Suprapubic skin (tissue), 4 donors: ENCODE results near the gene MT4. TPM values are rescaled to one million over a fixed set of nuclear protein-coding genes. Genes with fewer than 3 reads are reported as not detected.
"Not testable (repeated sequence)": the region's sequence is repeated elsewhere in the genome, so short reads cannot be mapped to it uniquely, and the experiment has no call there.

Experiments used
- DNase-seq, 2 donors: peaks; one replicate each; pipeline ENCODE4 v3.0.0-alpha.2; 2019; ENCODE audit warnings: low spot score in 2 of 2
- H3K27ac ChIP-seq: fragments of 200-600 bp; sonication (generic); one replicate; pipeline ENCODE4 v1.5.1; 2019
- H3K27me3 ChIP-seq: fragments of 200-600 bp; sonication (generic); one replicate; pipeline ENCODE4 v1.5.1; 2019
- H3K36me3 ChIP-seq: fragments of 200-600 bp; sonication (generic); one replicate; pipeline ENCODE4 v1.5.1; 2019
- H3K4me1 ChIP-seq: fragments of 200-600 bp; sonication (generic); one replicate; pipeline ENCODE4 v1.5.1; 2019
- H3K4me3 ChIP-seq: fragments of 200-600 bp; sonication (generic); one replicate; pipeline ENCODE4 v1.5.1; 2019; ENCODE audit warnings: mild to moderate bottlenecking
- H3K9me3 ChIP-seq: fragments of 200-600 bp; sonication (generic); one replicate; pipeline ENCODE4 v1.5.1; 2019
- CTCF ChIP-seq, 2 donors: fragments of 200-600 bp in 1 of 2; fragments of 450-650 bp in 1 of 2; sonication (generic) in 1 of 2; IDR thresholded peaks; one replicate each; pipeline ENCODE4 v1.5.1; 2016 to 2019; ENCODE audit warnings: antibody characterized with exemption in 2 of 2, mild to moderate bottlenecking in 1 of 2, moderate library complexity in 1 of 2
- EP300 ChIP-seq: sonication (generic); formaldehyde crosslinking; IDR thresholded peaks from one replicate; pipeline ENCODE4 v1.6.1; 2017; ENCODE audit warnings: antibody characterized with exemption
- POLR2A ChIP-seq, 2 donors: fragments of 450-650 bp; IDR thresholded peaks; one replicate each; pipeline ENCODE4 v1.6.1; 2017; ENCODE audit warnings: antibody characterized with exemption in 2 of 2, mild to moderate bottlenecking in 2 of 2, moderate library complexity in 2 of 2
- POLR2AphosphoS5 ChIP-seq, 3 donors: sonication (generic); formaldehyde crosslinking; IDR thresholded peaks; one replicate each; pipeline ENCODE4 v1.6.1; 2017; ENCODE audit warnings: antibody characterized with exemption in 3 of 3
- WGBS: methylation state at CpG from one replicate; pipeline ENCODE4 v1.1.5; 2018; 5-methylcytosine and 5-hydroxymethylcytosine counted together
- total RNA-seq, 4 donors: library from RNA; depleted of rRNA; stranded (reverse); fragments of >200 nt; gene quantifications; one replicate each; pipeline ENCODE4 v1.1.0, GENCODE V29; 2016

The MT4 gene
- total RNA-seq, 4 donors from 2014 or later: 113 to 1,552 (median 179) TPM; not detected in 1

GRCh38 chr16:56576585-56577299 lies 11.9 kb downstream of the MT4 start:
- 23% methylated on average over 8 of the region's 8 CpGs for WGBS
- H3K27ac ChIP-seq: no peak overlapping the region
- TF ChIP-seq EP300 (no peak), CTCF (IDR thresholded peaks at IDR 0.05) (peak; percentile 83 to 85), POLR2AphosphoS5 (IDR thresholded peaks at IDR 0.05) (peak in 1 of 3 donors; percentile 14)
- H3K36me3 ChIP-seq: no peaks in the 10 kb centered on the region
- H3K27me3 ChIP-seq: no peaks in the 10 kb centered on the region
- H3K9me3 ChIP-seq: no peaks in the 10 kb centered on the region
- H3K4me1 ChIP-seq: peaks cover 2% of the 10 kb centered on the region
- H3K4me3 ChIP-seq: no peak overlapping the region
- DNase-seq: peak; percentile 84 to 86

GRCh38 chr16:56577300-56577625 lies 12.4 kb downstream of the MT4 start:
- no peaks in the 10 kb centered on the region for H3K27me3 ChIP-seq
- DNase-seq: no peak
- no peaks in the 10 kb centered on the region for H3K9me3 ChIP-seq
- TF ChIP-seq POLR2AphosphoS5 (IDR thresholded peaks at IDR 0.05) (no peak), POLR2A (IDR thresholded peaks at IDR 0.05) (no peak), EP300 (no peak), CTCF (IDR thresholded peaks at IDR 0.05) (no peak)
- no peaks in the 10 kb centered on the region for H3K36me3 ChIP-seq
- no peak overlapping the region for H3K27ac ChIP-seq
- WGBS: 70% methylated on average over 4 of the region's 4 CpGs
- no peak overlapping the region for H3K4me3 ChIP-seq
- peaks cover 2% of the 10 kb centered on the region for H3K4me1 ChIP-seq

GRCh38 chr16:56580391-56581048 lies 15.6 kb downstream of the MT4 start:
- WGBS: 82% methylated on average over 6 of the region's 6 CpGs
- H3K9me3 ChIP-seq: no peaks in the 10 kb centered on the region

GRCh38 chr16:56582911-56583310 lies 18.0 kb downstream of the MT4 start:
- not testable (repeated sequence) for H3K27me3 ChIP-seq, H3K36me3 ChIP-seq, H3K4me3 ChIP-seq, H3K4me1 ChIP-seq, H3K27ac ChIP-seq, DNase-seq, H3K9me3 ChIP-seq
- 89% methylated on average over 2 of the region's 2 CpGs for WGBS

More at GRCh38 chr16:56580391-56581048, 15.6 kb downstream of the MT4 start:
- no peak for DNase-seq
- TF ChIP-seq EP300 (no peak), POLR2AphosphoS5 (IDR thresholded peaks at IDR 0.05) (no peak), POLR2A (IDR thresholded peaks at IDR 0.05) (no peak), CTCF (IDR thresholded peaks at IDR 0.05) (no peak)
- Histone ChIP-seq H3K27me3 (no peaks in the 10 kb centered on the region), H3K36me3 (no peaks in the 10 kb centered on the region), H3K4me1 (peaks cover 2% of the 10 kb centered on the region), H3K4me3 (no peak overlapping the region), H3K27ac (no peak overlapping the region)

- no peaks in the 10 kb centered on the region for H3K36me3 ChIP-seq
- peaks cover 5% of the 10 kb centered on the region for H3K27me3 ChIP-seq
- no peak for DNase-seq
- no peak overlapping the region for H3K27ac ChIP-seq
- no peaks in the 10 kb centered on the region for H3K4me1 ChIP-seq
- H3K4me3 ChIP-seq: no peak overlapping the region
- H3K9me3 ChIP-seq: no peaks in the 10 kb centered on the region
- TF ChIP-seq CTCF (IDR thresholded peaks at IDR 0.05) (no peak), EP300 (no peak), POLR2AphosphoS5 (IDR thresholded peaks at IDR 0.05) (no peak)
- WGBS: 80% methylated on average over 11 of the region's 11 CpGs
These were observed 18.7 kb downstream of the MT4 start for GRCh38 chr16:56583351-56584168.
